Coronary artery (tissue), 2 donors: ENCODE data around the gene SRSF1.
A peak's percentile ranks its signal among the peaks of the same experiment; 100 is the strongest.
"Not testable (repeated sequence)": the region's sequence is repeated elsewhere in the genome, so short reads cannot be mapped to it uniquely, and the experiment has no call there.

Experiments
- DNase-seq: peaks from one replicate; pipeline ENCODE4 v3.0.0-alpha.2; 2017; ENCODE audit warnings: low spot score
- H3K27ac ChIP-seq, 2 donors: fragments of 200-600 bp; sonication (generic); one replicate each; pipeline ENCODE4 v1.5.1; 2016 to 2019
- H3K4me3 ChIP-seq: fragments of 200-600 bp; sonication (generic); 2 replicates; pipeline ENCODE4 v1.5.1; 2016; ENCODE audit warnings: mild to moderate bottlenecking, moderate library complexity
- CTCF ChIP-seq: fragments of 200-600 bp; sonication (generic); IDR thresholded peaks from one replicate; pipeline ENCODE4 v1.5.1; 2019; ENCODE audit warnings: antibody characterized with exemption

The SRSF1 gene

DNA sequence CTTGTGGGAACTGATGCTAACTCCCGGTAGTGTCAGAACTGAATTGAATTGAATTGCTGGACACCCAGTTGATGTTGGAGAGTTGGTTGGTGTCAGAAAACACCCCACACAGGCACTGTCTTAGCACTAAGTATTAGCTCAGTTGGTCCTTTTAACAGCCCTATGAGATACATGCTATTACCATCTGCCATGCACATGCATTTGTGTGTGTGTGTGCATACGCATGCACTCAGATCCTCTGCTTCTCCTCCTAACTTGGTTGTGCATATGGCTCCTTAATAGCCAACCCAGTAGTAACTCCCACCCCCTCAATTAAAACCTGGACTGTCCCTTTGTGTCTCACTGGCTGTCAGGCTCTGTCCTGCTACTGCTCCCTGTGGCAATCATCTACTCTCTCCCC is 43.9 kb upstream of the SRSF1 start:
- DNase-seq: no peak
- no peak for TF ChIP-seq CTCF
- no peak overlapping the region for H3K27ac ChIP-seq
- H3K4me3 ChIP-seq: no peak overlapping the region

- peak; percentile 4 for DNase-seq
- no peak for TF ChIP-seq CTCF
- H3K4me3 ChIP-seq: no peak overlapping the region
- no peak overlapping the region for H3K27ac ChIP-seq
These were observed 42.5 kb upstream of the SRSF1 start for GRCh38 chr17:58049533-58049932.

DNA sequence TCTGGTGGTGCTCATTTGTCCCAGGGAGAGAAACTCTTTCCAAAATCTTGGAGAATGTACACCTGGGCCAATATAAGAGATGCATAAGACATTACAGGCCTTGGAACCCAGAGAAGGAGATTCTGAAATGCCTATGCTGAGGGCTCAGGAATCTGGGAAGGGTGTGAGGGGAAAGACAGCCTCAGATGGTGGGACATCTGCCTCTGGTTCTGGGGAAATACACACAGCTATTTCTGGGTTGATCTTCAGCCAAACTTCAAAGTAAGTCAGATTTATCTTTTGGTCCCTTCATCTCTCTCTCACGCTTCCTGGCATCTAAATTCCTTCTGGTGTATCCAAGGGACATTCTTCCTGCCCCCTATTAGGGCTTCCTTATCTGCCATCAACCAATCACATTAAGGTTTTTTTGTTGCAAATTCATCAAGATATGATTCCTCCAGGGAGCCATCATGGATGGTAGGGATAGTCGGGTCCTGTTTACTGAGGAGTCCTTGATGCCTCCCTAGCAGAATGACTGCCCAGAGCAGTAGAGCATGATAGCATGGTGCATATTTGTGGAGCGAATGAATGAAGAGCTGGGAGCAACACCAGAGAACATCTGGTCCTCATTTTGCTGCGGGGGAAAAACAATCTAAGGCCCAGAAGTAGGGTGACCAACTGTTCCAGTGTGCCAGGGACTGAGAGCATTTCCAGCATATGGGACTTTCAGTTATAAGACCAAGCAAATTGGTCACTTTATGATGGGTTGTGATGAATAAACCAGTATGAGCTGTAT is 40.5 kb upstream of the SRSF1 start:
- no peak for DNase-seq
- no peak overlapping the region for H3K27ac ChIP-seq
- H3K4me3 ChIP-seq: no peak overlapping the region
- no peak for TF ChIP-seq CTCF

GRCh38 chr17:58046239-58047094 is 39.4 kb upstream of the SRSF1 start:
- no peak for DNase-seq
- Histone ChIP-seq H3K27ac (no peak overlapping the region), H3K4me3 (no peak overlapping the region)
- TF ChIP-seq CTCF: no peak

DNA sequence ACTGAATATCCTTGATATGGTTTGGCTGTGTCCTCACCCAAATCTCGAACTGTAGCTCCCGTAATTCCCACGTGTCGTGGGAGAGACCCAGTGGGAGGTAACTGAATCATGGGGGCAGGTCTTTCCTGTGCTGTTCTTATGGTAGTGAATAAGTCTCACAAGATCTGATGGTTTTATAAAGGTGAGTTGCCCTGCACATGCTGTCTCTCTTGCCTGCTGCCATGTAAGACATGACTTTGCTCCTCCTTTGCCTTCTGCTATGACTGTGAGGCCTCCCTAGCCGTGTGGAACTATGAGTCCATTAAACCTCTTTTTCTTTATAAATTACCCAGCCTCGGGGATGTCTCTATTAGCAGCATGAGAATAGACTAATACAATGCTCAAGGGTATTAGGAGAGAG is 37.2 kb upstream of the SRSF1 start:
- not testable (repeated sequence) for DNase-seq, H3K4me3 ChIP-seq, H3K27ac ChIP-seq

DNA sequence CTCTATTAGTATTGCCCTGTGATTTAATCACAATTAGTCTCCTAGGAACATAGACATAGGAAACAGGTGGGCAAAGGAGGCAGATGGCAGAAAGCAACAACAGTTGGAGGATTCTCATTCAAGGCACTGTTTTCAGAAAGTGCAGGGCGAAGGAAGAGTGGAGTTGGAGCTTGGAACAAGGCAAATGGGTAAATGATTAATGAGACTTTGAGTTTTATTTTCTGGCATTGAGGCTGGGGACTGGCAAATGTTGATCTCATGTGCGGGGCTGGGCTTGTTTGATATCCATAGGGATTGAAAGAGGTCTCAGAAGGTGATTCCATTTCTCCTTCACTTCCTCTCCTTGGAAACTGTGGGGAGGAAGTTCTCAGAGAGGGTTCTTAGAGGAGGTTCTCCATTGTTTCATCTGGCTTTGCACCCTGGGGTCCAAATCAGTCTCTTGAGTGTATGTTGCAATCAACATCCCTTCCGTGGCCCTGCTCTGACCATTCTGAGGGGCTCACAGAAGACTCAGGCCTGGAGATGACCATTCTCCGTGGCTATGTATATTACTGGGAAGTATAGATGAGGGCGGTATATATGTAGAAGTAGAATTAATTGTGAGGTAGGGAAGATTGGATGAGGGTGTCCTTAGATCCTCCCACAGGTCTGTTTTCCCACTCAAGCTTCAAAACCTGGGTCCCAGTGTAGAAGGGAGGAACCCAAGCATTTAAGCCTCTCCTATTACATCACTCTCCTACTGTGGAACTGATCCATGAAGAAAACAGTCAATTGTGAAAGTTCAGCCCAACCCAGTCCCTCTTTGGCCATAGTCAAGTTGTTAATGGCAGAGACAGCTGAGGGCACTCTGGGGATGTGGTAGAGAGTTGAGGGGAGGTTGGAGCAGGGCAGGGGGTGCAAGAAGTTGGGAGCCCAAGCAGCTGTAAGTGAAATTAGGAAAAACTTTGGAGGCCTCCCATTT is 36.5 kb upstream of the SRSF1 start:
- H3K27ac ChIP-seq: no peak overlapping the region
- no peak overlapping the region for H3K4me3 ChIP-seq
- DNase-seq: no peak
- TF ChIP-seq CTCF: no peak

DNA sequence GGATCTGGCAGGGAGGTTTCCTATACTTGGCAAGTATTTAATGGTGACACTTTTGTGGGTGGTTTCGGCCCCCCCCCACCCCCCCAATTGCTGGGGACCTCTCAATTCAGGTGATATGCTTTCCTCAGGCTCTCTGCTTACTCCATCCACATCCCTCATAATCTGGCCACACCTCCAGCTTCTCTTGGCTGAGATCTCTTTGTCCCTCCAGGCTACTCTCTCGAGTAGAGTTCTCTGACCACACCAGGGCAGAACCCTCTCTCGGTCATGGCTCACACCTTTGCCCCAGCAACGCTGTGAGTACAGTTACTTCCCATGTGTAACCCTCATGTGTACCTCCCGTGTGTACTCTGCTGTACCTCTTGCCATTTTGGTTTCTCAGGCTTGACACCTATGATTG is 34.1 kb upstream of the SRSF1 start:
- no peak for TF ChIP-seq CTCF
- Histone ChIP-seq H3K27ac (no peak overlapping the region), H3K4me3 (no peak overlapping the region)
- DNase-seq: no peak
